ENCODE measurements around the gene EP300. TPM values are rescaled to one million over a fixed set of nuclear protein-coding genes. Genes with fewer than 3 reads are reported as not detected.
"Not testable (repeated sequence)": the region's sequence is repeated elsewhere in the genome, so short reads cannot be mapped to it uniquely, and the experiment has no call there.

The EP300 gene
- total and polyA plus RNA-seq, 2 of the 8 experiments (the other 6 are each of a cell fraction or from before 2014, with no cell fraction given): 39.5 to 109 TPM

GRCh38 chr22:41049795-41050194 lies 42.6 kb upstream of the EP300 start:
- CTCF ChIA-PET (ENCODE audit: partially characterized antibody): interaction anchor here (1.2 kb wide), 1 partner anchor 28 kb away, joined by 4 read pairs; no protein-coding TSS in a partner anchor
- H4K20me1 ChIP-seq (replicated peaks in 1 of 2; ENCODE audit: control insufficient read depth in 1 of 2, insufficient read depth in 2 of 2, low read length in 2 of 2); H3K4me3 ChIP-seq (ENCODE audit: extremely low read depth in 1 of 4, insufficient read depth in 2 of 4, low read depth in 3 of 4, low read length in 4 of 4); H2AK5ac ChIP-seq (ENCODE audit: low read depth, low read length); H3K9me3 ChIP-seq (ENCODE audit: insufficient read depth in 2 of 2, low read depth in 1 of 2, low read length in 1 of 2); H2BK120ac ChIP-seq (replicated peaks; ENCODE audit: low read depth, low read length); H3K79me2 ChIP-seq (ENCODE audit: control insufficient read depth in 1 of 2, insufficient read depth in 2 of 2, low read length in 2 of 2); H3K36me3 ChIP-seq (ENCODE audit: control insufficient read depth in 2 of 4, insufficient read depth in 4 of 4, low read length in 3 of 4); H3K27ac ChIP-seq (ENCODE audit: low read depth, low read length); H4K91ac ChIP-seq (replicated peaks; ENCODE audit: insufficient read length, low read length); H2BK20ac ChIP-seq (ENCODE audit: low read length); H3K23me2 ChIP-seq (ENCODE audit: low read depth, low read length); H3K27me3 ChIP-seq (replicated peaks in 1 of 4; ENCODE audit: control insufficient read depth in 3 of 4, extremely low read depth in 1 of 4, insufficient read depth in 3 of 4, low read length in 3 of 4); H3K56ac ChIP-seq (replicated peaks; ENCODE audit: insufficient read length, low read depth, low read length); DNase-seq (ENCODE audit: low read depth in 1 of 2, low spot score in 2 of 2); H2BK5ac ChIP-seq (ENCODE audit: low read depth, low read length); H3K18ac ChIP-seq (ENCODE audit: extremely low read depth, low read length); H4K8ac ChIP-seq (ENCODE audit: extremely low read depth, insufficient read depth, low read length); H3K79me1 ChIP-seq (ENCODE audit: low read depth, low read length); H3K23ac ChIP-seq (ENCODE audit: insufficient read length); H3K4me1 ChIP-seq (replicated peaks in 1 of 4; ENCODE audit: control insufficient read depth in 3 of 4, insufficient read depth in 4 of 4, low read length in 3 of 4); H4K5ac ChIP-seq (ENCODE audit: insufficient read length, low read depth, low read length); FAIRE-seq; H3K9ac ChIP-seq (replicated peaks in 1 of 4; ENCODE audit: extremely low read depth in 1 of 4, low read depth in 3 of 4, low read length in 3 of 4); H3K4me2 ChIP-seq (ENCODE audit: insufficient read depth in 1 of 2, low read depth in 2 of 2, low read length in 2 of 2); H3K14ac ChIP-seq (ENCODE audit: insufficient read length): not testable (repeated sequence)
- POLR2A ChIA-PET (ENCODE audit: partially characterized antibody): interaction anchor here (0.6 to 2.1 kb wide), 8 partner anchors 27 to 98 kb away, joined by 3 to 14 read pairs (median 3); partner anchors contain the start of gene EP300
- Histone ChIP-seq H2AFZ (ENCODE audit: low read length) (peak overlapping the region; percentile 93), H3K4ac (replicated peaks; ENCODE audit: insufficient read length, low read depth, low read length) (peak overlapping the region; percentile 12), H2BK15ac (ENCODE audit: low read length) (0 out of 2 replicates have a peak overlapping the region, but pooled peaks have one; percentile 36), H2BK12ac (ENCODE audit: low read depth, low read length) (peak overlapping the region; percentile 22; the same call in 1 of the 2 replicates)
- WGBS, 2 experiments (ENCODE audit: extremely low coverage in 1 of 2, insufficient coverage in 1 of 2, insufficient read length in 1 of 2, insufficient replicate concordance in 2 of 2, low coverage in 1 of 2, low lambda C conversion rate in 2 of 2, missing lambda C conversion rate in 1 of 2): 100% methylated on average over 4 of the region's 4 CpGs; no CpG with 5 or more reads in 1 of the 2 experiments
